Measurements from ENCODE around the gene PAQR3. TPM values are rescaled to one million over a fixed set of nuclear protein-coding genes. Genes with fewer than 3 reads are reported as not detected.
A peak's percentile ranks its signal among the peaks of the same experiment; 100 is the strongest.

PAQR3 gene
- total RNA-seq, 1 experiment from 2014 or later, result 11.4 TPM

DNA sequence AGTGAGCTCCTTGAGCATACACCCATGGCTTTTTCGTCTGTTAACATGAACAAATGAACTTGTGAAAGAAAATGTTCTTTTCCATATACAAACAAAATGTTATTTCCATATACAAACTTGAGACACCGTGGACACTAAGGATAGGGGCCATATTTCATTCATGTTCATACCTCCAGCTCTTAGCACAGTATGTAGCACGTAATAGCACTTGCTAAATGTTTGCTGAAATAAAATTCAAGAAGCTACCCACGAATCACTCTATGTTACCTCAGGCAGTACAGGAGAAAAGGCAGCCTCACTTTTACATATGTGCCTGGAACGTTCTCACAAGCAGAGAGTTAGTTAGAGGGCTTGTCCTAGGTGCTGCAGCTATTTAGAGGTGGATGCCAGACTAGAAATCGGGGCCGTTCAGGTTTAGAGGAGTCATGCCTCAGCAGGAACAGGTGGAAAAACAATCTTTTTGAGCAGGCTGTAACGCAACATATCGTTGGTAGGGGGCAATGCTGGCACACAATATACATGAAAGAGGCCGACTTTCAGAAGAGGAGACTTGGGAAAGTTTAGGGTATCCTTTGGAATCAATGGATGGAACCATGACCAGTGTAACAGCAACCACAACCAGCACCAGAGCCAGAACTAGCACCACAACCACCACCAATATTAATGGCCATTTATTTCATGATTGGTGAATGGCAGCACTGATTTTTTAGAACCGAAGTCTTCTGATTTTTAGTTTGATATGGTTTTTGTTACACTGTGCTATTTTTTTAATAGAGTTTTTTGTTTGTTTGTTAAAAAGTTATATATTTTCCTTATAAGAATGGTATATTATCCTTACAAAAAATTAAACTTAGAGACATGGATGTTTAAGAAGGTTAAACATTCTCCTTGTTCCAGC, 14.8 kb upstream of the PAQR3 start:
- Histone ChIP-seq H3K36me3 (ENCODE audit: insufficient read depth, low read length, poor library complexity, severe bottlenecking) (no peaks in the 10 kb centered on the region), H3K4me1 (ENCODE audit: insufficient read depth, low read length, poor library complexity, severe bottlenecking) (no peaks in the 10 kb centered on the region), H3K9me3 (ENCODE audit: low read depth, low read length, poor library complexity, severe bottlenecking) (no peaks in the 10 kb centered on the region), H3K4me3 (ENCODE audit: low read depth, low read length, poor library complexity, severe bottlenecking) (no peak overlapping the region), H3K27me3 (replicated peaks; ENCODE audit: insufficient read depth, low read depth, low read length, poor library complexity) (no peaks in the 10 kb centered on the region), H3K27ac (ENCODE audit: low read depth, low read length, poor library complexity, severe bottlenecking) (no peak overlapping the region)
- intact Hi-C loops (cut with micrococcal nuclease; ENCODE audit: unreplicated experiment), result loop anchor here (5.0 kb wide), 2 partner anchors 623 to 1263 kb away; no protein-coding TSS in a partner anchor
- peak; percentile 21 for DNase-seq (ENCODE audit: low spot score)
- ChIA-PET POLR2A (ENCODE audit: low non-redundant PET) (no interaction called here), CTCF (no interaction called here)
- no TSS peak for BruUV-seq (replicated peaks)
- no peak for TF ChIP-seq EZH2 (IDR thresholded peaks at IDR 0.05; ENCODE audit: borderline replicate concordance, low read depth, low read length, poor library complexity, severe bottlenecking)
- peak; percentile 47 for TF ChIP-seq CTCF (conservative IDR thresholded peaks at IDR 0.05; ENCODE audit: low read depth, low read length)

GRCh38 chr4:78953231-78953630, 14.0 kb upstream of the PAQR3 start:
- Histone ChIP-seq H3K4me3 (ENCODE audit: low read depth, low read length, poor library complexity, severe bottlenecking) (no peak overlapping the region), H3K4me1 (ENCODE audit: insufficient read depth, low read length, poor library complexity, severe bottlenecking) (no peaks in the 10 kb centered on the region), H3K27ac (ENCODE audit: low read depth, low read length, poor library complexity, severe bottlenecking) (no peak overlapping the region), H3K27me3 (replicated peaks; ENCODE audit: insufficient read depth, low read depth, low read length, poor library complexity) (no peaks in the 10 kb centered on the region), H3K9me3 (ENCODE audit: low read depth, low read length, poor library complexity, severe bottlenecking) (no peaks in the 10 kb centered on the region), H3K36me3 (ENCODE audit: insufficient read depth, low read length, poor library complexity, severe bottlenecking) (no peaks in the 10 kb centered on the region)
- POLR2A ChIA-PET (ENCODE audit: low non-redundant PET), result no interaction called here
- DNase-seq (ENCODE audit: low spot score), result no peak
- intact Hi-C loops (cut with micrococcal nuclease; ENCODE audit: unreplicated experiment), result loop anchor here (5.0 kb wide), 2 partner anchors 624 to 1264 kb away; no protein-coding TSS in a partner anchor
- TF ChIP-seq EZH2 (IDR thresholded peaks at IDR 0.05; ENCODE audit: borderline replicate concordance, low read depth, low read length, poor library complexity, severe bottlenecking) (no peak), CTCF (conservative IDR thresholded peaks at IDR 0.05; ENCODE audit: low read depth, low read length) (no peak)
- BruUV-seq (replicated peaks), result no TSS peak
- CTCF ChIA-PET, result no interaction called here

DNA sequence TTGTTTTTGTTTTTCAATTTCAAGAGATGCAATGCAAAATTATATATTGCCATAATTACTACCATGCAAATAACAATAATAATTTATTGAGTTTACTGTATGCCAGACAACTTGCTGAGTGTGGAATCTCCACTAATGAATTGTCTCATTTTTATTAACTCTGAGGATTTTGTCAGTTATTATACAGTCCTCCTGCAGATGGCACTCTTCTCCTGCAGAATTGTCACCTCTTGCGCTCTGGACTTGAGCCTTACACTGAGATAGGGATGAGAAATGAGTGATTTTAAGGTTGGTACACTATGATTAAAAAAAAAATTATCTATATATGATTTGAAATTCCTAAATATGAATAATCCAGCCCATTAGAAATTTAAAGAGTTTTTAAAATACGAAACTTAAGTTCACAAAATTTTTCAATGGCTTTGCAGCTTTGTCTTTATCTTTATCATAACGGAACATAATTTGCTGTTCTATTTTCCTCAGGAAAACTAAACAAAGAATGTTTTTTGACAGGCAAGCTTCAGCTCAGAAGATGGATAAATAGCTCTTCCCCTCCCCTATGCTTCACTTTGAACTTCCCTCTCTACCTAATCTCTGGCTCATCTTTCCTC, 12.7 kb upstream of the PAQR3 start:
- CTCF ChIA-PET, result interaction anchor here (0.6 kb wide), 1 partner anchor 1219 kb away, joined by 5 read pairs; no protein-coding TSS in a partner anchor
- no peaks in the 10 kb centered on the region for H3K4me1 ChIP-seq (ENCODE audit: insufficient read depth, low read length, poor library complexity, severe bottlenecking)
- no peak overlapping the region for H3K4me3 ChIP-seq (ENCODE audit: low read depth, low read length, poor library complexity, severe bottlenecking)
- H3K27me3 ChIP-seq (replicated peaks; ENCODE audit: insufficient read depth, low read depth, low read length, poor library complexity), result no peaks in the 10 kb centered on the region
- peak; percentile 23 for DNase-seq (ENCODE audit: low spot score)
- H3K9me3 ChIP-seq (ENCODE audit: low read depth, low read length, poor library complexity, severe bottlenecking), result no peaks in the 10 kb centered on the region
- TF ChIP-seq EZH2 (IDR thresholded peaks at IDR 0.05; ENCODE audit: borderline replicate concordance, low read depth, low read length, poor library complexity, severe bottlenecking), result no peak
- peak; percentile 56 for TF ChIP-seq CTCF (conservative IDR thresholded peaks at IDR 0.05; ENCODE audit: low read depth, low read length)
- H3K27ac ChIP-seq (ENCODE audit: low read depth, low read length, poor library complexity, severe bottlenecking), result no peak overlapping the region
- BruUV-seq (replicated peaks), result no TSS peak
- no peaks in the 10 kb centered on the region for H3K36me3 ChIP-seq (ENCODE audit: insufficient read depth, low read length, poor library complexity, severe bottlenecking)
- POLR2A ChIA-PET (ENCODE audit: low non-redundant PET), result no interaction called here
- intact Hi-C loops (cut with micrococcal nuclease; ENCODE audit: unreplicated experiment), result loop anchor here (5.0 kb wide), 2 partner anchors 625 to 1265 kb away; no protein-coding TSS in a partner anchor

Measured in A673 (cell line).